Measurements from ENCODE around the gene CCDC122. TPM values are rescaled to one million over a fixed set of nuclear protein-coding genes. Genes with fewer than 3 reads are reported as not detected.
A peak's percentile ranks its signal among the peaks of the same experiment; 100 is the strongest.

The CCDC122 gene
- total and polyA plus RNA-seq, 11 donors: 1.4 to 10.0 (median 4.9) TPM

- WGBS, 4 donors: 95 to 96% (median 96%) methylated on average over 3 of the region's 3 CpGs
- no peak overlapping the region for H3K4me3 ChIP-seq
- TF ChIP-seq POLR2A (IDR thresholded peaks at IDR 0.05) (no peak), CTCF (IDR thresholded peaks at IDR 0.05) (no peak)
- DNase-seq (no peak), ATAC-seq (no peak)
- H3K9me3 ChIP-seq: no peaks in the 10 kb centered on the region
- peaks cover 0 to 26% (median 6%) of the 10 kb centered on the region in 12 donors for H3K4me1 ChIP-seq
- intact Hi-C loops (cut with DNase I): no loop called here
- H3K27me3 ChIP-seq: no peaks in the 10 kb centered on the region
- no peak overlapping the region for H3K27ac ChIP-seq
- peaks cover 0 to 11% (median 0%) of the 10 kb centered on the region in 9 donors for H3K36me3 ChIP-seq
Measured at GRCh38 chr13:43883631-43884030, 4.1 kb upstream of the CCDC122 start.

DNA sequence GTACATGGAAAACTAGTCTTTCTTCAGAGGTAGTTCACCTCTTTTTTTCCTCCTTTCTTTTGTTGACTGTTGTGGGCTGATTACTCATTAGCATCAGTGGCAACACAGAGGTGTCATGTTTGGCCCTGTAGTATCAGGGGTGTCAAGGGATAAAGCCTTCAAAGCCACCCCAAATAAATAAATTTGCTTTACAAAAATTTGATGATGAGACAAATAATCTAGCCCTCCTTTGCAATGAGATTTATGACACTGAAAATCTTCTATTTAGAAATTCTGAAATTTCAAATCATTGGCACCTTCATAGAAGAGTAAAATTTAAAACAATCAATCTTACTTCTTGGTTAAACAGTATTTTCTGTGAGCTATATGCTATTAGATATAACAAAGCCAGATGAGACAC lies 2.0 kb upstream of the CCDC122 start:
- DNase-seq (no peak), ATAC-seq (no peak)
- H3K36me3 ChIP-seq: peaks cover 0 to 10% (median 0%) of the 10 kb centered on the region in 9 donors
- H3K4me1 ChIP-seq: peaks cover 0 to 42% (median 10%) of the 10 kb centered on the region in 12 donors
- H3K9me3 ChIP-seq: no peaks in the 10 kb centered on the region
- H3K27me3 ChIP-seq: no peaks in the 10 kb centered on the region
- no peak overlapping the region for H3K27ac ChIP-seq
- no peak overlapping the region for H3K4me3 ChIP-seq
- intact Hi-C loops (cut with DNase I): no loop called here
- no peak for TF ChIP-seq POLR2A (IDR thresholded peaks at IDR 0.05)
- TF ChIP-seq CTCF (IDR thresholded peaks at IDR 0.05): no peak

- no peak overlapping the region for H3K27ac ChIP-seq
- ATAC-seq: no peak
- no peak for TF ChIP-seq POLR2A (IDR thresholded peaks at IDR 0.05)
- TF ChIP-seq CTCF (IDR thresholded peaks at IDR 0.05): no peak
- peak overlapping the region in 3 of 12 donors; percentile 77 to 83 (median 78) for H3K4me3 ChIP-seq
- no peaks in the 10 kb centered on the region for H3K27me3 ChIP-seq
- H3K9me3 ChIP-seq: no peaks in the 10 kb centered on the region
- intact Hi-C loops (cut with DNase I): no loop called here
- peaks cover 0 to 10% (median 0%) of the 10 kb centered on the region in 9 donors for H3K36me3 ChIP-seq
- no peak for DNase-seq
- H3K4me1 ChIP-seq: peaks cover 0 to 42% (median 10%) of the 10 kb centered on the region in 12 donors
Measured at GRCh38 chr13:43880926-43881325, 1.4 kb upstream of the CCDC122 start.

DNA sequence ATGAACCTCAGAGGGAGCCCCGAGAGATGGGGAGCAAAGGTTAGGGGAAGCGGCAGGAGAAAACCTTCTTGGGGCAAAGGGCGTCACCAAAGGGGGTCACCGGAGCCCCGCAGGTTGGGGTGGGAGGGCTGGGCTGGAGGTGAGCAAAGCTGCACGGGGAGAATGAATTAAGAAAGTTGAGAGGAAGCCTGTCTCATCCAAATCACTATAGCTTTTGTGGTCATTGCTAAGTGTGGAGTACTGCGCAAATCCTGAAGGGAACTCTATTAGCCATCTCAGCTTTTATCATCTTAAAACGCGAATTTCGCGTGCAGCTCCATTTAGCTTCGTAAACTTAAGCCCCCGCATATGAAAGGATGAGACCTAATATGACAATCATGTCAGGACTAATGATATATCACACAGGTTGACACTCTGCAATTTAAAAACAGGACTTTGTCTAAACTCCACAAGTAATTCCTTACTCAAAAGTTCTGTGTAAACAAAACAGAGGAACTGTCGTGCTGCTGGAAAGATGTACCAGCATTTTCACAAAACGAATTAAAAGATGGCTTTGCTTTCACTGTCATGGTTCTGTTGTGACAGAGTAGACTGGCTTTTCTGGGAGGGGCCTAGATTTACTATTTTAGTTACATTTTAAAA lies 795 bp upstream of the CCDC122 start:
- no peak for ATAC-seq
- Histone ChIP-seq H3K36me3 (peaks cover 0 to 6% (median 0%) of the 10 kb centered on the region in 9 donors), H3K27me3 (no peaks in the 10 kb centered on the region), H3K4me3 (peak overlapping the region; percentile 67 to 97 (median 79)), H3K27ac (peak overlapping the region in 8 of 12 donors; percentile 90 to 99 (median 96)), H3K9me3 (no peaks in the 10 kb centered on the region), H3K4me1 (peaks cover 0 to 42% (median 10%) of the 10 kb centered on the region in 12 donors)
- DNase-seq: no peak
- WGBS, 4 donors: 37 to 58% (median 54%) methylated on average over 15 of the region's 15 CpGs
- TF ChIP-seq POLR2A (IDR thresholded peaks at IDR 0.05) (no peak), CTCF (IDR thresholded peaks at IDR 0.05) (no peak)
- intact Hi-C loops (cut with DNase I): no loop called here
